Measurements from ENCODE around the gene SLC9A9.

DNA sequence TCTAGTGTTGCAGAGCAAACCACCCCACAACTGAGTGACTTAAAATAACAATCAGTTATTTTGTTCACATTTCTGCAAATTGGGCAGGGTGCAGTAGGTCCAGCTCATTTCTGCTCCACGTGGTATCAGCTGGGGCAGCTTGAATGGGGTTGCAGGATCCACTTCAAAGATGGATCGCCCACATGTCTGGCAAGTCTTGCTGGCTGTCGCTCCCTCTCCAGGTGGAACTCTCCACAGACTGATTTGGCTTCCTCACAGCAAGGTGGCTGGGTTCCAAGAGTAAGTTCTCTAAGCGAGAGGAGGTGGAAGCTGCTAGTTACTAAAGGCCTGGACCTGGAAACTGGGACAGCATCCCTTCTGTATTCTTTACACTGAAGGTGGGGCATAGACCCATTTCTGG lies 213.3 kb downstream of the SLC9A9 start:
- TF ChIP-seq POLR2A (IDR thresholded peaks at IDR 0.05) = no peak
- TF ChIP-seq, protein P1, sequence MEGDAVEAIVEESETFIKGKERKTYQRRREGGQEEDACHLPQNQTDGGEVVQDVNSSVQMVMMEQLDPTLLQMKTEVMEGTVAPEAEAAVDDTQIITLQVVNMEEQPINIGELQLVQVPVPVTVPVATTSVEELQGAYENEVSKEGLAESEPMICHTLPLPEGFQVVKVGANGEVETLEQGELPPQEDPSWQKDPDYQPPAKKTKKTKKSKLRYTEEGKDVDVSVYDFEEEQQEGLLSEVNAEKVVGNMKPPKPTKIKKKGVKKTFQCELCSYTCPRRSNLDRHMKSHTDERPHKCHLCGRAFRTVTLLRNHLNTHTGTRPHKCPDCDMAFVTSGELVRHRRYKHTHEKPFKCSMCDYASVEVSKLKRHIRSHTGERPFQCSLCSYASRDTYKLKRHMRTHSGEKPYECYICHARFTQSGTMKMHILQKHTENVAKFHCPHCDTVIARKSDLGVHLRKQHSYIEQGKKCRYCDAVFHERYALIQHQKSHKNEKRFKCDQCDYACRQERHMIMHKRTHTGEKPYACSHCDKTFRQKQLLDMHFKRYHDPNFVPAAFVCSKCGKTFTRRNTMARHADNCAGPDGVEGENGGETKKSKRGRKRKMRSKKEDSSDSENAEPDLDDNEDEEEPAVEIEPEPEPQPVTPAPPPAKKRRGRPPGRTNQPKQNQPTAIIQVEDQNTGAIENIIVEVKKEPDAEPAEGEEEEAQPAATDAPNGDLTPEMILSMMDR (IDR thresholded peaks at IDR 0.05 in 8 of 11, conservative IDR thresholded peaks at IDR 0.05 in 3 of 11) = no peak
